Measurements from ENCODE around the gene NDUFS4.
"Not testable (repeated sequence)": the region's sequence is repeated elsewhere in the genome, so short reads cannot be mapped to it uniquely, and the experiment has no call there.

Gene NDUFS4

DNA sequence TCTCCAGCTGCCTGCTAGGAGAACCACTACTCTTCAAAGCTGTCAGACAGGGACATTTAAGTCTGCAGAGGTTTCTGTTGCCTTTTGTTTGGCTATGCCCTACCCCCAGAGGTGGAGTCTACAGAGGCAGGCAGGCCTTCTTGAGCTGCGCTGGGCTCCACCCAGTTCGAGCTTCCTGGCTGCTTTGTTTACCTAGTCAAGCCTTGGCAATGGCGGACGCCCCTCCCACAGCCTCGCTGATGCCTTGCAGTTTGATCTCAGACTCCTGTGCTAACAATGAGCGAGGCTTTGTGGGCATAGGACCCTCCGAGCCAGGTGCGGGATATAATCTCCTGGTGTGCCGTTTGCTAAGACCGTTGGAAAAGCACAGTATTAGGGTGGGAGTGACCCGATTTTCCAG is 104.9 kb downstream of the NDUFS4 start:
- not testable (repeated sequence) for DNase-seq (ENCODE audit: low read depth in 2 of 2)

DNA sequence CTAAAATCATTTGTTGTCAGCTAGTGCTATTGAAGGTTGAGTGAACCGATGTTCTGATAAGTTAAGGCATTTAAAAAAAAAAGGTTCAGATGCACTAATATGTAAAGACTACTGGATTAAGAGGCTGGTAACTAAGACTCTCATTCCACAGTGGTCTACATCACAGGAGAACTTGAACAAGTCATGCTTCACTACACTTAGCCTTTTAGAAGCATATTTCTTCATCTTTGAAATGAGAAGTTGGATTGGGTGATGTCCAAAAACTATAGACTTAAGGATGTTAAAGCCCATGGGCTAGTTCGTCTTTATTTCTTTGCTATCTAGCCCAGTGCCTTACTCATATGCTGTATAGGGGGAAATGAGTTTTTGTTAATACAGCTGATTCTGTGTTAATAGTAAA is 107.2 kb downstream of the NDUFS4 start:
- no peak for DNase-seq (ENCODE audit: low read depth in 2 of 2)

DNA sequence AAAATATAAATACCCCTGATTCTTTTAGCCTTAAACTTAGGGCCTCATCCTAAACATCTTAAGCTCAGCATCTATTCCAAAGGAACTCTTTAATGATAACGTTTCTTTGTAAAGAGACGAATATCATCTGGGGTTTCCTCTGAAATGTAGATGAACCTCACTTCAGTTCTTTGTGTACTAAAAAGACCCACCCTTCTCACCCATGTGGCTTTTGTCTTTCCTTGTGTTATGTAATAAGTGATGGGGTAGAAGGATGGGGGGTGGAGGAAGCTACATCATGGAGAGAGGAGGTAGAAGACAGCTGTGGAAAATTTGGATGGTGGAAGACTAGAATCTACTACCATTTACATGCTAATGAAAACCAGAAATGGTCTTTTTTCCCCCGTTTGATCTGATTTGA is 111.0 kb downstream of the NDUFS4 start:
- DNase-seq (ENCODE audit: low read depth in 2 of 2) = no peak

DNA sequence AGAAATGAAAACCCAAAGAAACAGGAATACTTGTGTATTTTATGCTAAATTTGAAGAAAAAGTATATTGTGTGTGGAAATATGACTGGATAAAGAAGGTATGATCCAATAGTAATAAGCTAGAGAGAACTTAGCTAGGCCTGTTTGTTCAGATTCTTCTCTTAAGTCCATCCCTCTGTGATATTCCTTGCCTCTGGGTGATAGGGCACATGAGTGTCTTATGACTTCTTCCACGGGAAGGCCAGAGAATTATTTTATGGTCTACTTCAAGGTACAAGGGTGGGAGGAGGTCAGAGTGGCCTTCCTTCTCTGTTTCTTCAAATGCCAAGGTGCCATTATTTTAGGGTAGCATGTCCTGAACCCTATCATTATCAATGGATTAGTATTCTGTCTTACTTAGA is 113.7 kb downstream of the NDUFS4 start:
- DNase-seq (ENCODE audit: low read depth in 2 of 2) = no peak

DNA sequence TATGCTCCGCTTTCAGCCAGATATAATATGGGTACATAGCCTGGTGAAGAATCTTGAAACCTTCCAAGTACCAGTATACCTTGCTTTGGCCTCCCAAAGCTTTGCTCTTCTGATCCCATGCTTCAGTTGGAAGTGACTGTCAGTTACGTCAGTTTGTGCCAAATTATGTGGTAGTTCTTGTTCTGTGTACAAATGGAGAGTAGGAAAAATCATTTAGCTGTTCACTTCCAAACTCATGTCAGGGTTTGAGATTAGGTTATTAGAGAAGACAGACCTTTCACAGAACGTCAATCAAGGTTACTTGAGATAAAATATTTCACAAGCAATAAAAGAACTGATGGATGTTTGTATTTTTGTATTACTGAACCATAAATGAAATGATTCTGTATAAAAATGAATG is 117.2 kb downstream of the NDUFS4 start:
- no peak for DNase-seq (ENCODE audit: low read depth in 2 of 2)

DNA sequence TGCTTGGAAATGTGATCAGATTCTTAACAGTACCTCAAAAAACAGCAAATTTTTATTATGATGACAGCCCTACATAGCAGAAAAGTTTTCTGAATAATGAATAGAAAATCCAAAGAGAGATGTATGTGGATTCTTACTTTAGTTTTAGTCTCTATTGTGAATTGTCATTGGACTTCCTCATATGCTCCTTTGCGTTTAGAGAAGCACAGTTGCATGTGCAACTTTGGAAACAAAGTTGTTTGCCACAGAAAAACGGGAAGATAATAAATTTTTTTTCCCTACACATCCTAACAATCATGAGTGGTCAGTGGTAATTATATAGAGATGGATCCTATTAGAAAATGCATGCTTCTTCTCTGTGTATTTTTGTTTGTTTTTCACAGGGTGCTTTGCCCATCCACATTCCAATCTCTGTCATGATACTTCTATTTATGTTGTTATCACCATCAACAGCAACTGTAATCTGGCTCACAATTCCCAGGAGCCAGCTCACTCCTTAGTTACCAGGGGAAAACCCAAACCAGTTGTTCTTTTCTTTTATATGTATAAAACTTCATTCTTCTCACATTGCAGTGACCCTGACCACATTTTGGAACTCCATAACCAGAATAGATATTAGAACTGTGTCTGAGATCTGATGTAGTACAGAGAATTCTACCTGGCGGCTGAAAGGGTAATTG is 118.7 kb downstream of the NDUFS4 start:
- DNase-seq (ENCODE audit: low read depth in 2 of 2) = no peak

DNA sequence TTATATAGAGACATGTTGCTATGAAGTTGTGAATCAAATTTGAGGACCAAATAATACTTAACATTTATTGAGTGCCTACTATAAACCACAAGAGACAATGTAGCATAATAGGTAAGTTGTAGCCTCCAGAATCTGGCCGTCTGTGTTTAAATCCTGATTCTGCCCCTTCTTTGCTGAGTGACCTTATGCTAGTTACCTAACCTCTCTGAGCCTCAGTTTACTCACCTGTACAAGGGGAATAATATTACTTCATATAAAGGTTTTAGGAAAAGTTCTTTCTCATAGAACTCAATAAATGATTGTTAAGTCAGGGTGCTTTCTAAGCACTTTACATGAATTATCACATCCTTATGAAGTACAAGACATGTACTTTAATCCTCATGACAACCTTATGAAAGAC is 120.6 kb downstream of the NDUFS4 start:
- no peak for DNase-seq (ENCODE audit: low read depth in 2 of 2)

DNA sequence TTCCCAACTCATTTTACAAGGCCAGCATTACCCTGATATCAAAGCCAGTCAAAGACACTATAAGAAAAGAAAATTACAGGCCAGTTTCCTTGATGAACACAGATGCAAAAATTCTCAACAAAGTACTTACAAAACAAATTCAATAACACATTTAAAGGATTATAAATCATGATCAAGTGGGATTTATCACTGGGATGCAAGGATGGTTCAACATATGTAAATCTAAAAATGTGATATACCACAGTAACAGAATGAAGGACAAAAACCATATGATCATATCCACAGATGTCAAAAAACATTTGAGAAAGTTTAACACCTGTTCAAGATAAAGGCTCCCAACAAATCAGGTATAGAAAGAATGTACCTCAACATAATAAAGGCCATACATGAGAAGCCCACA is 130.6 kb downstream of the NDUFS4 start:
- no peak for DNase-seq (ENCODE audit: low read depth in 2 of 2)

DNA sequence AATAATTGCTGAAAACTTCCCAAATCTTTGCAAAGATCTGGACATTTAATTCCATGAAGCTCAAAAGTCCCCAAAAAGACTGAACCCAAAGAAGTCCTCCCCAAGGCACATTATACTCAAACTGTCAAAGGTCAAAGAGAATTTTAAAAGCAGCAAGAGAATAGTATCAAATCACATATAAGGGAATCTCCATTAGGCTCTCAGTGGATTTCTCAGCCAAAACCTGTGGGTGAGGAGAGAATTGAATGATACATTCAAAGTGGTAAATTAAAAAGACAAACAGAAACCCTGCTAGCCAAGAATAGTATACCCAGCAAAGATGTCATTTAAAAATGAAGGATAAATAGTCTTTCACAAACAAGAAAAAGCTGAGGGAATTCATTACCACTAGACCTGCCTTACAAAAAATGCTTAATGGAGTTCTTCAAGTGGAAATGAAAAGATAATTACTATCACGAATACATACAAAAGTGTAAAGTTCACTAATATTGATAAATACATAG is 134.1 kb downstream of the NDUFS4 start:
- no peak for DNase-seq (ENCODE audit: low read depth in 2 of 2)

DNA sequence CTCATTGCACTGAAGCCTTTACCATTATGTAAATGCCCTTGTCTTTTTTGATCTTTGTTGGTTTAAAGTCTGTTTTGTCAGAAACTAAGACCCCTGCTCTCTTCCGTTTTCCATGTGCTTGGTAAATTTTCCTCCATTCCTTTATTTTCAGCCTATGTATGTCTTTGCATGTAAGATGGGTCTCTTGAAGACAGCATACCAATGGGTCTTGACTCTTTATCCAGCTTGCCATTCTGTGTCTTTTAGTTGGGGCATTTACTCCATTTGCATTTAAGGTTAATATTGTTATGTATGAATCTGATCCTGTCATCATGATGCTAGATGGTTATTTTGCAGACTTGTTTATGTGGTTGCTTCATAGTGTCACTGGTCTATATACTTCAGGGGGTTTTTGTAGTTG is 150.0 kb downstream of the NDUFS4 start:
- not testable (repeated sequence) for DNase-seq (ENCODE audit: low read depth in 2 of 2)

DNA sequence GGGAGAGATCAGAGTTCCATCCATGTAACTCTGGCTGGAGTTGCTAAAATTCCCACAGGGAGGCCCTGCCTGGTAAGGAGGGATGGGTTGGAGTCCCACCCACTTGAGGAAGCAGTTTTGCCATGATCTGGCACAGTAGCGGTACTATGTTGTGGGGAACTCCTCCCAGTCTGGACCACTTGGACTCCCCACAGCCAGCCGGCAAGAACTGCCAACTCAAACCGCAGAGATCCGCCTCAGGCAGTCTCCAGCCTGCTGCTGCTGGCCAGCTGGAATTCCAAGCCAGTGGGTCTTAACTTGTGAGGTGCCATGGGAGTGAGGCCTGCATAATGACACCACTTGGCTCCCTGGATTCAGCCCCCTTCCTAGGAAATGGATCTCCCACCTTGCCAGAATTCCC is 151.9 kb downstream of the NDUFS4 start:
- no peak for DNase-seq (ENCODE audit: low read depth in 2 of 2)

DNA sequence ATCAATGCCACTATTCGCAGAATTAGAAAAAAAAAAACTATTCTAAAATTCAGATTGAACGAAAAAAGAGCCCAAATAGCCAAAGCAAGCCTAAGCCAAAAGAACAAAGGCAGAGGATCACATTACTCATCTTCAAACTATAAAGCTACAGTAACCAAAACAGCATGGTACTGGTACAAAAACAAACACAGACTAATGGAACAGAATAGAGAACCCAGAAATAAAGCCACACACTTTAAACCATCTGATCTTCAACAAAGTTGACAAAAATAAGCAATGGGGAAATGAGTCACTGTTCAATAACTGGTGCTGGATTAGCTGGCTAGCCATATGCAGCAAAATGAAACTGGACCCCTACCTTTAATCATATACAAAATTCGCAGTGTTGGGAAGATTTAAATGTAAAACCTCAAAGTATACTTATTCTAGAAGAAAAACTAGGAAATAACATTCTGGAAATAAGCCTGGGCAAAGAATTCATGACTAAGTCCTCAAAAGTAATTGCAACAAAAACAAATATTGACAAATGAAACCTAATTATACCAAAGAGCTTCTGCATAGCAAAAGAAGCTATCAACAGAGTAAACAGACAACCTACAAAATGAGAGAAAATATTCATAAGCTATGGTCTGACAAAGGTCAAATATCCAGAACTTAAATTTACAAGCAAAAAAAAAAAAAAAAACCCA is 153.7 kb downstream of the NDUFS4 start:
- DNase-seq (ENCODE audit: low read depth in 2 of 2) = no peak

DNA sequence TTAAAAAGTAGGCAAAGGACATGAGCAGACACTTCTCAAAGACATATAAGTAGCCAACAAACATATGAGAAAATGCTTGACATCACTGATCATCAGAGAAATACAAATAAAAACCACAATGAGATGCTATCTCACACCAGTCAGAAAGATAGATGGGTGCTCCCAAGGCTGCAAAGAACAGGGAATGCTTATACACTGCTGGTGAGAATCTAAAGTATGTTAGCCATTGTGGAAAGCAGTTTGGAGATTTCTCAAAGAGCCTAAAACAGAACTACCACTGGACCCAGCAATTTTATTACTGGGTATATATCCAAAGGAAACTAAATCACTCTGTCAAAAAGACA is 154.2 kb downstream of the NDUFS4 start:
- DNase-seq (ENCODE audit: low read depth in 2 of 2) = no peak

DNA sequence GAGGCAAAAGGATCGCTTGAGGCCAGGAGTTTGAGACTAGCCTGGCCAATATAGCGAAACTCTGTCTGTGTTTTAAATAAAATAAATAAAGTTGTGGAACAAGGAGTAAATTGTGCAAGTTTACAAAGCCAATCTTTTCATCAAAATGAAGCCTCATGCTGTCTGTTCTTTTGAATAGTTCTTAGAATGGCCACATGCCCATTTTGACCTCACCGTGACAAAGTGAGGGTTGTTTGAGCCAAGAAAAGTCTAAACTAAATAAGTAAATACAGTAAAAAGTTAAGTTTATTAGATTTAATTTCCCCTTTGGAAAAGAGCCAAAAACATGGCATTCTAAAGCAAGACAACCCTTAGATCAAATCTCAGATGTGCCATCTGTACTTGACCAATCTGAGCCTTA is 165.7 kb downstream of the NDUFS4 start:
- DNase-seq (ENCODE audit: low read depth in 2 of 2) = no peak

DNA sequence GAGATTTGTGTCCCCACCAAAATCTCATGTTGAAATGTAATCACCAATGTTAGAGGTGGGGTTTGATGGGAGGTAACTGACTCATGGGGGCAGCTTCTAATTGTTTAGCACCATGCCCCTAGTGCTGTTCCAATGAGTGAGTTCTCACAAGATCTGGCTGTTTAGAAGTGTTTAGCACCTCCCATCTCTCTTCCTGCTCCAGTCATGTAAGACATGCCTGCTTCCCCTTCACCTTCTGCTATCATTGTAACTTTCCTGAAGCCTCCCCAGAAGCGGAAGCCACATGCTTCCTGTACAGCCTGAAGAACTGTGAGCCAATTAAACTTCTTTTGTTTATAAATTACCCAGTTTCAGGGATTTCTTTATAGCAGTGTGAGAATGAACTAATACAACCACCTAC is 170.5 kb downstream of the NDUFS4 start:
- DNase-seq (ENCODE audit: low read depth in 2 of 2) = no peak

Data from stimulated activated CD8-positive, alpha-beta memory T cell treated with anti-CD3 and anti-CD28 coated beads, Interleukin-7, amount 100 ng/mL, for 1 hour (primary cell).